ENCODE measurements around the gene BCR.

The BCR gene

DNA sequence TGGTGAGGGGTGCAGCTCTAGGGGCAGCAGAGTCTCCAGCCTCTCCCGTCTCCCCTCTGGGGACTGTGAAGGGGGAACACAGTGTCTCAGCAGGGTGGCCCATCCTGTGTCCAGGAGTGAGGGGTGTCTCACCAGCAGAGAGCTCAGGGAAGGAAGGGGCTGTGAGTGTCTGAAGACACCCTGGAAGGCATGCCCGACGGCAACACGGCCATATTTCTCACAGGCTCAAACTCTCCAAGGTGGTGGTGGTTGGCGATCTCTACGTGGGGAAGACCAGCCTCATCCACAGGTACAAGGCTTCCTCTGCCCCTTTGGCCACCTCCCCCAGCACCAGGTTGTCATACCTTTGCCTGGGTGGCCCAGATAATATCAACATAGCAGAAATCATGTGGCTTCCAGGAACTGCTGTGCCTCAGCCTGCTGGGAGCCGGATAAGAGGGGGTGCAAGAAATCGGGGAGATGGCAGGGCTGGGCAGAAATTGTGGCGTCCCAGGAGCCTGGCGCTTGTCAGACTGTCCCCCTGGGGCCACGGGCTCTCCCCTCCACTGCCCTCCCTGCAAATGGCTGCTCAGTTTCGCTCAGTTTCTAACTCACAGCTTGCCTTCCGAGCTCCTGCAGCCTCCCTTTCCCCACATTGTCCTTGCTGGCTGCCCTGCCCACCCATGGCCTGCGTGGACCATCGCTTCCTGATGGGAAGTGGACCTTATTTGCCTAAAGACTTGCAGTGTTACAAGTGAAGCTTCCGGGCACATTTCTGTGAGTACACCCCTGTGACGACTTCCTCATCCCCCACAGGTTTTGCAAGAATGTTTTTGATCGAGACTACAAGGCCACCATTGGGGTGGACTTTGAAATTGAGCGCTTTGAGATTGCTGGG lies 27.8 kb upstream of the BCR start:
- no peak for DNase-seq

DNA sequence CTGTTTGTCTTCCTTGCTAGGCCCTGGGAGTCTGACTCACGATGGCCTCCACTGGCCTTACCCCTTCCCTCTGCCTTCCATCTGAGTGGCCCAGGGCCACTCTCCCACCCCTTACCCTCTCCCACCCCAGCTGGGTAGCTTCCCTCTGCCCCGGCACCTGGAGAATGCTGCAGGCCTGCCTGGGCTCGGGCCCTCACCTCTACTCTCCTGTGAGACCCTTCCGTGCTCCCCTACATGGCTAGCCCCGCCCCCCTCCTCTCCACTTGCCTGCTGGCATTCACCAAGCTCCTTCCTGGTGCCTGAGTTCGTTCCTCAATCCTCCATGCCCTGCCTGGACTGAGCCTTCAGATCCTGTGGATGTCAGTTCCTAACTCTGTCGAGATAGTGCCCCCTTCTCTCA lies 26.3 kb upstream of the BCR start:
- no peak for DNase-seq

DNA sequence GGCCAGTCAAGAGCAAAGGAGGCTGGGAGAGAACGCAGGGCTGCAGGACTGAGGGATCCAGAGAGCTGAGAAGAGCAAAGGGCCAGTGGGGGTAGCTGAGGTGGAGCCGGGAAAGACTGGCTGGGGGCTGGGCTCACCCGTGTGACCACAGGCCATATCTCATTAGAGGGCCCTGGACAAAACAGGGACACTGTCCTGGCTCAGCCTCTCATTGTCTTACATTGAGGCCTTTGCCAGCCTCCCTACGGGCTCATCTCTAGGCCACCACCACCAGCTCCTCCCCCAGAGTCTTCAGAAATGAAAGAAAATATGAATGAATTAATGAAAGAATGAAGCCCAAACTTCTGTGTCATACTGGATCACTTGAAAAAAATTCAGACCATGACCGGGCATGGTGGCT lies 25.8 kb upstream of the BCR start:
- no peak for DNase-seq

DNA sequence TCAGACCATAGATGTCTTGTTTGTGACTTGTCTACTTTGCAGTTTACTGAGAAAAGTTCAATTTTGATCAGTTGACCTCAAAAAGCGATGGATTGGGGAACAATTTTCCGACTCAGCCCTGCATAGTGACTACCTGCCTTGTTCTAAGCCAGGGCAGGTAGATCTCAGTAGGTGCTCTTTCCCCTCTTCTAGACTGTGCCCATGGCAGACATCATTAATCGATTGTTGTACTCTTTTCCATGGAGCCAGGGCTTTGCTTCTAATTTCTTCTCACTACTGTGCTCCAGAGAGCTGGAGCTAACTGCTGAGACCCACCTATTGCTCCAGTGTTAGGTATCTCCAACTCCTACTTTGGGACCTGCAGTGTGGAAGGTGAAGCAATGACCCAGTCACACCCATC lies 25.2 kb upstream of the BCR start:
- no peak for DNase-seq

DNA sequence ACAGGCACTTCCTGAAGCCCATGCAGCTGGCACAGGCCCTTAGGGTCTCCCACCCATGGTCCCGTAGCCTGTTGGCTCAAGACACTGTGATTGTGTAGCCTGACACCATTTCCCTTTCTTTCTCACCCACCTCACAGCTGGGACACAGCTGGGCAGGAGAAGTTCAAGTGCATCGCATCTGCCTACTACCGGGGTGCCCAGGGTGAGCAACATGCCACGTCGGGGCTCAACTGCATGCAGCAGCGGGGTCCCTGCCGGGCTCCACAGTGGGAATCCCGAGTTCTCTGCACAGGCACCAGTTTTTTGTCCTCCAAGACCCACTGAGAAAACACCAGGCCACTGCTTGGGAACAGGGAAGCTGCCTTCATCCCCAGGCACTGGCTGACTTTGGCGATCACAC lies 24.5 kb upstream of the BCR start:
- no peak for DNase-seq

DNA sequence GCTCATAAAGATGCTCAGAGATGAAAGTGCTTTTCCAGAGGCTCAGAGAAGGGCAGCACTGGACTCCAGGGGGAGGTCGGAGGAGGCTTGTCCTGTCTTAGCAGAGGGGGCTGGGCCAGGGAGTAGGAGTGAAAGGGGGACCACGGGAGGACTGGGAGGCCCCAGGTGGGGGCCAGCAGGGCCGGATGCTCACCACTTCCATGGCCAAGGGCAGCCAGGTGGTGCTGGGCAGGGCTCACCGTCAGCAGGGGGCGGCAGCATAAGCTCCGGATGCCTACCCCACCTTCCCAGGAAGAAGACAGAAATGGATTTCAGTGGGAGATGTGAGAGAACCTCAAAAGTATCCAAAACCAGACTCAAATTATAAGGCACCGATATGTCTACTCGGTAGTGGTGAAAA lies 24.0 kb upstream of the BCR start:
- no peak for DNase-seq

DNA sequence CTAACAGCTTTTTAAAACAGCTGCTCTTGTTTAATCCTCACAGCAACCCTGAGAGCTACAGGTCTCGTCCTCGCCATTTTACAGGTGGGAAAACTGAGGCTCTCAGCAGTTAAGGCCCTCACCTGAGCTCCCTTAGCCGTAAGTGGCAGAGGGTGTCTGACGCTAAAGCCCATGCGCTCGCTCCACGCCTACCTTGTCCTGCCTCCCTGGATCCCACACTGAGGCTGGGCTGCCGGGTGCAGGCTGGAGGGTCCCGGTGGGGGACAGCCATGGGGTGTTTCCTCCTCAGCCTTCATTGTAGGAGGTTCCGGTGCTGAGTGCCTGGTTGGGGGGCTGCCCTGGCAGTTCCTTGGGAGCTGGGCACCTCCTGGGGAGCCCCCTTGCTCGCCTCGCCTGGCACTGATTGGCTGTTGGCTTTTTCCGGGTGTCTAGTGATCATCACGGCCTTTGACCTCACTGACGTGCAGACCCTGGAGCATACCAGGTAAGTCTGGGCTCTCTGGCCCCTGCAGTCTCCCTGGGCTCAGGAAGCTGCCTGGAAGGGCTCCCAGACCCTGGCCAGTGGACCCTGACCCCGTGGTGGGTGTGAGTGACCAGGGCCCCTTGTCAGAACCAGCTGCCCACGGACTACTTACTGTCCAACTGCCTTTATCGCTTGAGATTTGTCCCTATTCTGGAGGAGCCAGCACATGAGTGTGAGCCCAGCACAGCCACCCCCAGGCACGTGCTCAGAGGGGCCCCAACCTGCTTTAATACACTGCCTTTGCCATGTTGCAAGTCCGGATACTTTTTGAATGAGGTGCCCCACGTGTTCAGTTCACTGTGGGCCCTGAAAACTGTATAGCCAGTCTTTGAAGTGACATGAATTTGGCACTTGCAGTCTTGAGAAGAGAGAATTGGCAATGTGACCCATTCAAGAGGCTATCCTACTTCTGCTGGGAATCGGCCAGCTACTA lies 22.5 kb upstream of the BCR start:
- DNase-seq: no peak

DNA sequence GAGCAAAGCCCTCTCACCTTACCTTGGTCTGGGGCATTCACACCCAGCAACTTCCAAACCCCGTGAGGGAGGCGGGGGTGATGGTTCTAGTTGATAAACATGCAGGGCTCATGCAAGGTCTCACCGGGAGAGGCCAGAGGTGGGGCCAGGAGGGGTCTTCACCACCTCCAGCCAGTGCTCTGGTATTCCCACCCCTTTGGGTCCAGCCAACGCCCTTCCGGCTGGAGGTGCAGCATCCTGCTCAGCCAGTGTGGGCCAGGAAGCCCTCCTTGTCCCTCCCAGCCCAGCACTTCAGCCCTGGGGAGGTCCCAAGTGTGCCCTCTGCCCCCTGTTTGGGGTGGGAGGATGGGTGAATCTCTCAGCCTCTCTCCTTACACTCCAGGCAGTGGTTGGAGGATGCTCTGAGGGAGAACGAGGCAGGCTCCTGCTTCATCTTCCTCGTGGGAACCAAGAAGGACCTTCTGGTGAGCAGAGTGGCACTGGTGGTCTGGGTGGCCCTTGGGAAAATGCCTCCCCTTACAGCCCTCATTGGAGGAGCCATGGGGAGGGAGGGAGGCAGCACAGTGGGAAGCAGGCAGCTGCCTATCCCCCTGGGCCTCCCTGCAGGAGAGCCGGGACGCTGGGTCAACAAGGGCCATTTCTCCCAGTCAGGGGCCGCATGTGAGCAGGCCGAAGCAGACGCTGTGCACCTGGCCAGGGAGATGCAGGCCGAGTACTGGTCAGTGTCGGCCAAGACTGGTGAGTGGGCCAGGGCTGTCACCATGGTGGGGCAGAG lies 21.6 kb upstream of the BCR start:
- DNase-seq: no peak

DNA sequence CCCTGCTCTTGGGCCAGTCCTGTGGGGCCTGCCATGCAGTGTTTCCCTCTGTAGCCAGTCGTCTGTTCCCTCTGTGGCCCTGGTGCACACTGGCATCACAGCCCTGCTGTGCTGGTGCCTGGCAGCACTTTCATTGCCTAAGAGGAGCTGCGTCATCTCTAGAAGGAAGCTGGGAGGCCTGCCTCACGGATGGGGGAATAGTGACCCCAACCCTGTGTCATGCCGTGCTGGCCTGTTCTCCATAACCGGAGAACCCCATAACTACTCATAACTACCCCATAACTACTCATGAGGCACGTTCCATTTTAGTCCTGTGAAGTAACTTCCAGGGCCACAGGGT lies 21.0 kb upstream of the BCR start:
- no peak for DNase-seq

DNA sequence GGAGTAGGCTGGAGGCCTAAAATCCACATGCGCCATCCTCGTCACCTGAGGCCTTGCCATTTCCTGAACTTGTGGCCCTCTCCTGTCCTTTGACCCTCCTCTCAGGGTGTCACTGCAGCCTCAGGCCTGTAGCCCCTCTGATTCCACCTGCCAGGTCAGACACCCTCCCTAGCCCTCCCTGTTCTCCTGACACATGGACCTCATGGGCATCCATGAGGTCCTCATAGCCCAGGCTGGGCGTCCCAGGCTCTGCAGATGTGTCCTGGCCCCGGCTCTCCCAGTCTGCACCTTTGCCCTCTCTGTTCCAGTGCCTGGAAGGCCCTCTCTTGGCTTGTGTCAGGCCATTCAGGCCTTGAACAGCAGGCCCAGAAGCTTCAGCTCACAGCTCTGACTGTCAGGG lies 19.3 kb upstream of the BCR start:
- no peak for DNase-seq

DNA sequence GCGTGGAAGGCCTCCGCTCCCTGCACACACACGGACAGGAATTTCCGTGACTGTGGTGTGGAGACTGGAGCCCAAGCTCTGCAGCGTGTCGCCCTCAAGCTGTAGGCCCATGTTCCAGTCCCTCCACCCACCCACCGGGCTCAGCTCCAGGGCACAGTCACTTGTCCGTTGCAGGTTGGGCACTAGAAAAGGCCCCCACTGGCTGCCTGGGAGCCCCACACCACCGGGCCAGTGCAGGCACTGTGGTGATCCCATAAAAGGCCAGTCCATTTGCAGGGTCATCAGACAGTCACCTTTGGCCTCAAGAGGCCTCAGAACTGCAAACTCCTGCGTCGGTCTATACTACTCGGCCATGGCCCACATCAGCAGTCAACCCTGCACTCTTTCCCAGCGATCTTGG lies 18.7 kb upstream of the BCR start:
- no peak for DNase-seq

DNA sequence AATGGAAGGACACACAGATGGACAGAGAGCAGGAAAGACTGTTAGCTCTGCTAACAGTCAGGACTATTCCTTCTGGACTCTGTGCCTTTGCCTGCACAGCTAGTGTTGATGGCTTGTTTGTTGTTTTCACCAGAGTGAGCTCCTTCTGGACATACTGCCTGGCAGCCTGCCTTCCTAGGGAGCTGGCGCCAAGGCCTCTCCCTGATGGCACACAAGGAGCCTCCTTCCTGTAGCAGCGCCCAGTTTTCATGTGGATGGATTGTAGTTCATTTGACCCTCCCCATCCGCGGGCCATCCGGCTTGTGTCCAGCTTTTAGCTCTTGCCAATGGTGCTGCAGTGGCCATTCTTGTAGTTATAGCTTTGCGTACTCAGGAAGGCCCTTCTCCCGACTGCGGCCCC lies 16.6 kb upstream of the BCR start:
- no peak for DNase-seq

DNA sequence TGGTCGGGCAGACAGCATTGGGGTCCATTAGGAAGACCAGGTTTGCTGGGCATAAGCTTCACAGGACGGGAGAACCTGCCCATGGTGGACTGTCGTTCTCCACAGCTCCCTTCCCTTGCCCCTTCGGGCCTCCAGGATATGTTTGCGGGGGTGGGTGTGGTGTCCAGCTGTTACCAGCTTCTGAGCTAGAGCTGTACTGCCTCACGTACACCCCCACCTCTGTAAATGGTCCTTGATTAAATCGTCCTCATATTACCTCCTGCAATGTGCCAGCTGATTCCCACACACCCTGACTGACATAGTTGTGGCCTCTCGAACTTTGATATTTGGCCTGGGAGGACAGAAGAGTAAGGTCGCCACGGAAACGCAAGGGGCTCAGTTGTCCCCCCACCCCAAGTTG lies 16.2 kb upstream of the BCR start:
- DNase-seq: no peak

DNA sequence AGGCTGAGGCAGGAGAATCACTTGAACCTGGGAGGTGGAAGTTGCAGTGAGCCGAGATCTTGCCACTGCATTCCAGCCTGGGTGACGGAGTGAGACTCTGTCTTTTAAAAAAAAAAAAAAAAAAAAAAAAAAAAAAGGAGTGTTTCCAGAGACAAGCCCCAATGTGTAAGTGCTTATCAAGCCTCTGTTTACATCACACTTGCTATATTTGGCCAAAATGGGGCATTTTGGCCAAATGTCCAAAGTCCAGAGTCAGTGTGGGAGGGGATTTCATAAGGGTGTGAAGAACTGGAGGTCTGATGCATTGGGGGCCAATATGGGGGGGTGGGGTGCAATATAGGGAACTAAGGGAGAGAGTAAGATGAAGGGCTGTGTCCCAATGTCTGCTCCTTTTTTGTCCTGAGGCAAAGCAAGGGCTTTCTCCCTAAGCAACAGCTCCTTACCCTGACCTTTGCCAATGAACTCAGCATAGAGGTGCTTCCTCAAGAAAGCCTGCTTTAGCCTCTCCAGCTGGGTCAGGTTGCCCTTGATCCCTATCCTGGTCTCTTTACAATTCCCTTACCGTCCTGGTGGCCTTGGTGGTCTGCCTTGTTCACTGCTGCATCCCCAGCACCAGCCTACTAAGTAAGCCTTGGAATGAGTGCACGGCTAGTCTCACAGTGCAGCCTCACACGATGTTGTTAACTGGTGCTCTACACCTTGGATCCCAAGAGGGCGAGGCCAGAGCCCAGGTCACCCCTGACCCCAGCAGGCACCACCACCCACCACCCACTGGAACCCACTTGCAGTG lies 14.1 kb upstream of the BCR start:
- no peak for DNase-seq

DNA sequence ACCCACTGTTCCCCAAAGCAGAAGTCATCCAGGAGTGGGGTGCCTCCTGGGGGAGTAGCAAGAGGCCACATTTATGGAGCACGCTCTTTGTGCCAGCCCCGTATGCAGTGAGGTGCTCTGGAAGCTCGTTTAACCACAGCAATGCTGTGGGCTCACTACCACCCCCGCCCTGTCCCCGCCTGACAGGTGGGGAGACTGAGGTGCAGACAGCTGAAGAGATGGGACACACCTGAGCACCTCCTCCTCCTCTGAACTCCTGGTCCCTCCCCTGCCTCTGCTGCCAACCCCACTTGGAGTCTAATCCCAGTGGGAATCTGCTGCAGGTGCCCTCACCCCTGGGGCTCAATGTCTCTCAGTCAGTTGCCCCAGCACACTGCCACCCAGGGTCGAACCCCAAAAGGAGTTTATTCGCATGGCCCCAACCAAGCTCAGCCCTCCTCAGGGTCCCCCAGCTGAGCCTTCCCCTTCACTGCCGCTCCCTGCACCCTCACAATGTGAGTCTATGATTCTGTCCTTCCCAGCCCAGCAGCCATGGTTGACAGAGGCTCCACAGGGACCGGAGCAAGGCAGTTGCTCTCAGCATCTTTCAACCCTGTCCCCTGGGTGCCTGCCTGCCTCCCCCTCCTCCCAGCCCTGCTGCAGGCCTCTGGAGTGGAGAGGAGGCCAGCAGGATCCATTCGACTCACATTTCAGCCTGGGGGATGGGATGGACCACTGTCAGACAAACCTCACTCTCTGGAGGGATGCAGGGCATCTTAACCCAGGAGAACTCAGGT lies 13.3 kb upstream of the BCR start:
- DNase-seq: no peak

DNA sequence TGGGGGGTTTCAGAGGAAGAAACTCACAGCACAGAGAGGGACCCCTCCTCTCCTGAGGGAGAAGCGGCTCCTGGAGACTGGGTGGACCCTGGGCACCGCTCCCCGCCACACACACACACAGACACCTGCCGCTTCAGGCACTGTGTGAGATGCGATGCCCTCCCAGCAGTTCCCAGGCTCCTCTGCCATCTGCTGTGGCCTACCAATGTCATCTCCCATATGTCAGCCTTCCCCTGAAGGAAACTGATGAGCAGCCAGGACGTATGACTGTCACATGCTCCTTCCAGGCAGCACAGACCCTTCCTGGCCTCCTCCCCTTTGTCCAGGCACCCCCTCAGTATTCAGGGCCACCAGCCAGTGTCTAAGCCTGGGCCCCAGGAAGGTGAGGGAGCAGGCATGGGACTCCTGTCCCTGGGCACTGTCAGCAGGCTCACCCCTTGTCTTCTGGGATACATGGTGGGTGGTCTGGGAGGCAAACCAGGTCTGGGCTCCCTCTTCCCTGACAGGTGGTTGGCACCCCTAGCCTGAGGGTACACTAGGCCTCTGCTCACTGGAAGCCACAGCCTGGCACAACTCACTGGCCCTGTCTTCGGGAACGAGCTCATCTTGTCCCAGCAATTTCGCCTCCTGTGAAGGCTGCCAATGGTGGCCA lies 11.8 kb upstream of the BCR start:
- no peak for DNase-seq

DNA sequence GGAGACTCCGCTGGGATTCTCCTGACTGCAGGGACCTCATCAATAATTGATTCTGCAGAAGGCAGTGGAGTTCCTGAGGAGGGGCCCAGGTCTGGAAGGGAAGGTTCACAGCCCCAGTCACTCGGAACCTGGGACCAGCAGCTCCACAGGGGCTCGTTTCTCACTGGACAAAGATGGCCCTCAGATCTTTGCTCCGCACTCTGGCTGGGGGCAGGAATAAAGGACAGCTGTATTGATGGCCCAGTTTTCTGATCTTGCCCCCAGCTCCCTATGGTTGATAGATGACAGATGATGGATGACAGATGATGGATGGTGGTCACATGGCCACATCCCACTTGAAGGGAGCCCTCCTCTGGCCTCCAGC lies 11.3 kb upstream of the BCR start:
- no peak for DNase-seq

DNA sequence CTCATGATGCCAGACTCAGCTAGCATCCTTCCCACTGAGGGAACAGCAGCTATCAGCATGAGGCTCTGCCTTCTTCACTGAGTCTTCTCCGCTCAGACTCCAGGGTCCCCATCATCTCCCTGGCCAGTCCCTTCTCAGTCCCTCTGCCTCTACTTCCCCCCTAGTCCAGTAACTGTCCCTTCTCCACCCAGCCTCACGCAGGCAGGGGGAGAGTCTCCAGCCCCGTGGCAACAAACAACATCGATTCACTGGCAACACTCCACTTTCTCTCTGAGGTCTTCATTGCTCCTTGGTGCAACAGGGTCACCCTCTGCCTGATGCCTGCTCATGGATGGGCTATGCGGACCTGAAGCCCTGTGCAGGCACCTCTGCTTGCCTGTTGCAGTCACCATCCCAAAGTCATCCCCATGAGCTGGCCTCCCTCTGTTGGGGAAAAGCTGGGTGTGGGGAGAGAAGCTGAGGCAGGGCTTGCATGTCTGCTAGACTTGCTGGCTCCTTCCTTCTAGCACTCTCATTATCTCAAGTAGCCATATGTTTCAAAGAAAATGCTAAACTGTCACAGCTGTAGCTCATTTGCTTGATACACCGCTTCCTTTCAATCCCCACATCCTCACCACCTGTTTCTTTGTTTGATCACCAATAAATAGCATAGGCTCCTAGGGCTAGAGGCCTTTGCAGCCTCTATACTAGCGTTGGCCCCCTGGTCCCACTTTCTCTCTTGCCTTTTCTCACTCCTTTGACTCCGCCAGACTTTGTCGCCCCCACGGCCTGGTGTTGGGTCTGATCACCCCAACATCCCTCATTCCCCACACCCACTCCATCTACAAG lies 4.3 kb upstream of the BCR start:
- no peak for DNase-seq

DNA sequence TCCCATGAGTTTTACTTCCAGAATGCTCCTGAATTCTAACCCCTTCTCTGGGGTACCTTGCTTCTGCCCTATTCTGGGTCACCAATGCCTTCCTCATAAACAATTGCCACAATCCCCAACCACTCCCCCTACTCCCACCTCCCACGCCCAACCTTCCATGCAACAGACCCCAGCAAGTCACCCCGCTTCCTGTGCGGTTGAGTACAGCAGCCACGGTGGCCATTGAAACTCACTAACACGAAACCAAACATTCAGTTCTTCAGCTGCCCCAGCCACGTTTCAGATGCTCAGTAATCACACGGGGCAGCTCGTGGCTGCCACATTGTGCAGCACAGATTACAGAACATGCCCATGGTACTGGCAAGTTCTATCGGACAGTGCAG lies 3.7 kb upstream of the BCR start:
- DNase-seq: no peak

DNA sequence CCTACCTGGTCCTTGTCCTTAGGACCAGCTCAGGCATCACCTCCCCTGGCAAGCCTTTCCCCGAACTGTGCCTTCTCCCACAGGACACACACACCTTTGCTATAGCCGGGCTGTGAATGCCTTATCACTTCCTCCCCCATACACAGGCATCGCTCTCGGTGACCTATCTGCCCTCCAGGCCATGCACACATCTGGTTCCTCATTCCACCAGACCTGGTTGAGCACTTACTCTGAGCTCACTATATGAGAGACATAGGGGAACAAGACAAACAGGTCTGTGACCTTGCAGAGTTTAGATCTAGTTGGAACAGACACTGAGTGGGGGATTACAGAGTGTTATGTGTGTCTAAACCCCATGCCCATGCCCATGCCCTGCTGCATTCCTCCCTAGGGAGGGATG lies 3.1 kb upstream of the BCR start:
- peak; percentile 36 for DNase-seq

Measured in hematopoietic multipotent progenitor cell treated with erythropoietin and hydrocortisone succinate and interleukin-3 and kit ligand, for 8 days (in vitro differentiated cells).